ENCODE data around the gene CCDC80.

CCDC80 gene

GRCh38 chr3:112654492-112654891 is 13.5 kb upstream of the CCDC80 start:
- DNase-seq (ENCODE audit: extremely low read depth, insufficient read length), result no peak

GRCh38 chr3:112653881-112654300 is 12.9 kb upstream of the CCDC80 start:
- H3K4me3 ChIP-seq (replicated peaks; ENCODE audit: low read depth, low read length), result no peak overlapping the region
- no peaks in the 10 kb centered on the region for H3K36me3 ChIP-seq (ENCODE audit: control insufficient read depth, insufficient read depth, low read length)
- TF ChIP-seq CTCF (IDR thresholded peaks at IDR 0.05; ENCODE audit: insufficient read depth, low read length, poor library complexity, severe bottlenecking), result no peak
- DNase-seq (ENCODE audit: extremely low read depth, insufficient read length), result no peak
- H3K27me3 ChIP-seq (replicated peaks; ENCODE audit: control insufficient read depth, insufficient read depth, low read length), result no peaks in the 10 kb centered on the region

More at GRCh38 chr3:112654492-112654891, 13.5 kb upstream of the CCDC80 start:
- H3K27me3 ChIP-seq (replicated peaks; ENCODE audit: control insufficient read depth, insufficient read depth, low read length), result no peaks in the 10 kb centered on the region
- no peak overlapping the region for H3K4me3 ChIP-seq (replicated peaks; ENCODE audit: low read depth, low read length)
- H3K36me3 ChIP-seq (ENCODE audit: control insufficient read depth, insufficient read depth, low read length), result no peaks in the 10 kb centered on the region
- TF ChIP-seq CTCF (IDR thresholded peaks at IDR 0.05; ENCODE audit: insufficient read depth, low read length, poor library complexity, severe bottlenecking), result no peak

- no peak overlapping the region for H3K4me3 ChIP-seq (replicated peaks; ENCODE audit: low read depth, low read length)
- no peak for TF ChIP-seq CTCF (IDR thresholded peaks at IDR 0.05; ENCODE audit: insufficient read depth, low read length, poor library complexity, severe bottlenecking)
- no peaks in the 10 kb centered on the region for H3K36me3 ChIP-seq (ENCODE audit: control insufficient read depth, insufficient read depth, low read length)
- DNase-seq (ENCODE audit: extremely low read depth, insufficient read length), result no peak
- H3K27me3 ChIP-seq (replicated peaks; ENCODE audit: control insufficient read depth, insufficient read depth, low read length), result no peaks in the 10 kb centered on the region
Measured at GRCh38 chr3:112653209-112653871, 12.4 kb upstream of the CCDC80 start.

- DNase-seq (ENCODE audit: extremely low read depth, insufficient read length), result no peak
- Histone ChIP-seq H3K27me3 (replicated peaks; ENCODE audit: control insufficient read depth, insufficient read depth, low read length) (no peaks in the 10 kb centered on the region), H3K4me3 (replicated peaks; ENCODE audit: low read depth, low read length) (no peak overlapping the region), H3K36me3 (ENCODE audit: control insufficient read depth, insufficient read depth, low read length) (no peaks in the 10 kb centered on the region)
- TF ChIP-seq CTCF (IDR thresholded peaks at IDR 0.05; ENCODE audit: insufficient read depth, low read length, poor library complexity, severe bottlenecking), result no peak
Measured at GRCh38 chr3:112651516-112651915, 10.6 kb upstream of the CCDC80 start.

GRCh38 chr3:112651071-112651470 is 10.1 kb upstream of the CCDC80 start:
- H3K36me3 ChIP-seq (ENCODE audit: control insufficient read depth, insufficient read depth, low read length), result no peaks in the 10 kb centered on the region
- no peak for TF ChIP-seq CTCF (IDR thresholded peaks at IDR 0.05; ENCODE audit: insufficient read depth, low read length, poor library complexity, severe bottlenecking)
- no peak overlapping the region for H3K4me3 ChIP-seq (replicated peaks; ENCODE audit: low read depth, low read length)
- DNase-seq (ENCODE audit: extremely low read depth, insufficient read length), result no peak
- H3K27me3 ChIP-seq (replicated peaks; ENCODE audit: control insufficient read depth, insufficient read depth, low read length), result no peaks in the 10 kb centered on the region

- Histone ChIP-seq H3K36me3 (ENCODE audit: control insufficient read depth, insufficient read depth, low read length) (no peaks in the 10 kb centered on the region), H3K4me3 (replicated peaks; ENCODE audit: low read depth, low read length) (no peak overlapping the region), H3K27me3 (replicated peaks; ENCODE audit: control insufficient read depth, insufficient read depth, low read length) (no peaks in the 10 kb centered on the region)
- DNase-seq (ENCODE audit: extremely low read depth, insufficient read length), result no peak
- TF ChIP-seq CTCF (IDR thresholded peaks at IDR 0.05; ENCODE audit: insufficient read depth, low read length, poor library complexity, severe bottlenecking), result no peak
Measured at GRCh38 chr3:112650482-112650881, 9.5 kb upstream of the CCDC80 start.
